Activated naive CD4-positive, alpha-beta T cell treated with anti-CD3 and anti-CD28 coated beads, Interleukin-2, amount 10 ng/mL, durations not matched to agents 7 days and 5 days (primary cell): ENCODE results near the gene SLC35E1.

Experiments
- CTCF ChIA-PET: fragments of 350-600 bp; sonication (Branson Sonifier 250); formaldehyde crosslinking; loops from one replicate; lab custom pipeline; 2021; ENCODE audit warnings: antibody characterized with exemption; lab: Charles Lee
- DNase-seq: peaks from one replicate; pipeline ENCODE4 v3.0.0-alpha.2; 2020
- H3K27ac Mint-ChIP-seq: one replicate; pipeline ENCODE4 v1.8.0; 2021; ENCODE audit warnings: mild to moderate bottlenecking, moderate library complexity, mixed read lengths
- H3K27me3 Mint-ChIP-seq: one replicate; pipeline ENCODE4 v1.8.0; 2021; ENCODE audit warnings: mild to moderate bottlenecking, mixed read lengths
- H3K36me3 Mint-ChIP-seq: one replicate; pipeline ENCODE4 v1.8.0; 2021; ENCODE audit warnings: mixed read lengths
- H3K4me1 Mint-ChIP-seq: one replicate; pipeline ENCODE4 v1.8.0; 2021; ENCODE audit warnings: mixed read lengths
- H3K4me3 Mint-ChIP-seq: one replicate; pipeline ENCODE4 v1.8.0; 2021; ENCODE audit warnings: mild to moderate bottlenecking, moderate library complexity, mixed read lengths
- H3K9me3 Mint-ChIP-seq: one replicate; pipeline ENCODE4 v1.8.0; 2021; ENCODE audit warnings: mixed read lengths

SLC35E1 gene

GRCh38 chr19:16572332-16573211, at the start of gene SLC35E1:
Gene SLC35E1 (minus strand): TSS chr19:16572415. CDS start chr19:16572364, 51 bp downstream.
- H3K27me3 Mint-ChIP-seq, result no peaks in the 10 kb centered on the region
- H3K4me3 Mint-ChIP-seq, result peak within 1 kb of the TSS; percentile 92
- H3K9me3 Mint-ChIP-seq, result no peaks in the 10 kb centered on the region
- CTCF ChIA-PET, result interaction anchor here (1.8 to 2.5 kb wide), 3 partner anchors 10 to 15 kb away, joined by 6 to 11 read pairs (median 8); no protein-coding TSS in a partner anchor
- DNase-seq, result peak; percentile 94
- H3K27ac Mint-ChIP-seq, result peak within 1 kb of the TSS; percentile 92
- peaks cover 54% of the 10 kb centered on the region for H3K36me3 Mint-ChIP-seq
- peaks cover 65% of the 10 kb centered on the region for H3K4me1 Mint-ChIP-seq

GRCh38 chr19:16621165-16621800, 49.1 kb upstream of the SLC35E1 start:
- H3K9me3 Mint-ChIP-seq, result no peaks in the 10 kb centered on the region
- H3K4me1 Mint-ChIP-seq, result peaks cover 36% of the 10 kb centered on the region
- CTCF ChIA-PET, result no interaction called here
- H3K27me3 Mint-ChIP-seq, result no peaks in the 10 kb centered on the region
- no peak overlapping the region for H3K4me3 Mint-ChIP-seq
- H3K36me3 Mint-ChIP-seq, result peaks cover 11% of the 10 kb centered on the region
- peak overlapping the region; percentile 35 for H3K27ac Mint-ChIP-seq
- DNase-seq, result no peak

GRCh38 chr19:16620584-16620983, 48.4 kb upstream of the SLC35E1 start:
- Mint-ChIP-seq H3K4me3 (no peak overlapping the region), H3K27me3 (no peaks in the 10 kb centered on the region), H3K9me3 (no peaks in the 10 kb centered on the region), H3K36me3 (peaks cover 6% of the 10 kb centered on the region), H3K27ac (no peak overlapping the region), H3K4me1 (peaks cover 36% of the 10 kb centered on the region)
- CTCF ChIA-PET, result no interaction called here
- DNase-seq, result no peak

GRCh38 chr19:16620018-16620417, 47.8 kb upstream of the SLC35E1 start:
- Mint-ChIP-seq H3K27me3 (no peaks in the 10 kb centered on the region), H3K4me3 (no peak overlapping the region), H3K27ac (no peak overlapping the region), H3K36me3 (peaks cover 3% of the 10 kb centered on the region), H3K4me1 (peaks cover 36% of the 10 kb centered on the region), H3K9me3 (no peaks in the 10 kb centered on the region)
- CTCF ChIA-PET, result no interaction called here
- no peak for DNase-seq

- Mint-ChIP-seq H3K27me3 (no peaks in the 10 kb centered on the region), H3K27ac (no peak overlapping the region), H3K4me1 (peaks cover 36% of the 10 kb centered on the region), H3K9me3 (no peaks in the 10 kb centered on the region), H3K4me3 (no peak overlapping the region), H3K36me3 (peaks cover 3% of the 10 kb centered on the region)
- no peak for DNase-seq
- CTCF ChIA-PET, result no interaction called here
Observed at GRCh38 chr19:16619457-16619856, 47.2 kb upstream of the SLC35E1 start.

GRCh38 chr19:16618248-16618647, 46.0 kb upstream of the SLC35E1 start:
- Mint-ChIP-seq H3K27me3 (no peaks in the 10 kb centered on the region), H3K4me1 (peaks cover 38% of the 10 kb centered on the region), H3K4me3 (no peak overlapping the region), H3K27ac (no peak overlapping the region), H3K36me3 (peaks cover 2% of the 10 kb centered on the region), H3K9me3 (no peaks in the 10 kb centered on the region)
- CTCF ChIA-PET, result interaction anchor here (1.4 kb wide), 1 partner anchor 8 kb away, joined by 3 read pairs; no protein-coding TSS in a partner anchor
- no peak for DNase-seq

GRCh38 chr19:16615808-16616207, 43.6 kb upstream of the SLC35E1 start:
- H3K27ac Mint-ChIP-seq, result peak overlapping the region; percentile 68
- H3K4me1 Mint-ChIP-seq, result peaks cover 56% of the 10 kb centered on the region
- no peaks in the 10 kb centered on the region for H3K36me3 Mint-ChIP-seq
- H3K27me3 Mint-ChIP-seq, result no peaks in the 10 kb centered on the region
- H3K9me3 Mint-ChIP-seq, result no peaks in the 10 kb centered on the region
- CTCF ChIA-PET, result no interaction called here
- no peak overlapping the region for H3K4me3 Mint-ChIP-seq
- no peak for DNase-seq

- Mint-ChIP-seq H3K4me1 (peaks cover 63% of the 10 kb centered on the region), H3K27ac (peak overlapping the region; percentile 58), H3K36me3 (no peaks in the 10 kb centered on the region), H3K27me3 (no peaks in the 10 kb centered on the region), H3K4me3 (no peak overlapping the region), H3K9me3 (no peaks in the 10 kb centered on the region)
- DNase-seq, result no peak
- CTCF ChIA-PET, result interaction anchor here (0.6 kb wide), 1 partner anchor 638 kb away, joined by 3 read pairs; no protein-coding TSS in a partner anchor
Observed at GRCh38 chr19:16614941-16615340, 42.7 kb upstream of the SLC35E1 start.

- H3K4me1 Mint-ChIP-seq, result peaks cover 66% of the 10 kb centered on the region
- H3K4me3 Mint-ChIP-seq, result no peak overlapping the region
- no peak overlapping the region for H3K27ac Mint-ChIP-seq
- H3K27me3 Mint-ChIP-seq, result no peaks in the 10 kb centered on the region
- no peaks in the 10 kb centered on the region for H3K36me3 Mint-ChIP-seq
- no peaks in the 10 kb centered on the region for H3K9me3 Mint-ChIP-seq
- no peak for DNase-seq
- CTCF ChIA-PET, result interaction anchor here (0.6 to 1.0 kb wide), 2 partner anchors 86 to 109 kb away, joined by 3 read pairs; no protein-coding TSS in a partner anchor
Observed at GRCh38 chr19:16613841-16614240, 41.6 kb upstream of the SLC35E1 start.

GRCh38 chr19:16612636-16613035, 40.4 kb upstream of the SLC35E1 start:
- no peak overlapping the region for H3K4me3 Mint-ChIP-seq
- no peak overlapping the region for H3K27ac Mint-ChIP-seq
- DNase-seq, result no peak
- peaks cover 69% of the 10 kb centered on the region for H3K4me1 Mint-ChIP-seq
- no peaks in the 10 kb centered on the region for H3K27me3 Mint-ChIP-seq
- CTCF ChIA-PET, result interaction anchor here (1.0 to 1.3 kb wide), 3 partner anchors 12 to 70 kb away, joined by 3 to 5 read pairs (median 4); no protein-coding TSS in a partner anchor
- peaks cover 2% of the 10 kb centered on the region for H3K36me3 Mint-ChIP-seq
- H3K9me3 Mint-ChIP-seq, result no peaks in the 10 kb centered on the region

- CTCF ChIA-PET, result no interaction called here
Observed at GRCh38 chr19:16611121-16611520, 38.9 kb upstream of the SLC35E1 start.

GRCh38 chr19:16609511-16610200, 37.4 kb upstream of the SLC35E1 start:
- Mint-ChIP-seq H3K4me1 (peaks cover 45% of the 10 kb centered on the region), H3K27ac (peak overlapping the region; percentile 51), H3K9me3 (no peaks in the 10 kb centered on the region), H3K36me3 (peaks cover 2% of the 10 kb centered on the region), H3K27me3 (no peaks in the 10 kb centered on the region), H3K4me3 (no peak overlapping the region)
- CTCF ChIA-PET, result no interaction called here
- no peak for DNase-seq

More at GRCh38 chr19:16611121-16611520, 38.9 kb upstream of the SLC35E1 start:
- Mint-ChIP-seq H3K4me3 (no peak overlapping the region), H3K27me3 (no peaks in the 10 kb centered on the region), H3K36me3 (peaks cover 2% of the 10 kb centered on the region), H3K9me3 (no peaks in the 10 kb centered on the region), H3K4me1 (peaks cover 59% of the 10 kb centered on the region), H3K27ac (no peak overlapping the region)
- no peak for DNase-seq

- CTCF ChIA-PET, result no interaction called here
- Mint-ChIP-seq H3K27me3 (no peaks in the 10 kb centered on the region), H3K36me3 (peaks cover 2% of the 10 kb centered on the region), H3K4me1 (peaks cover 37% of the 10 kb centered on the region), H3K9me3 (no peaks in the 10 kb centered on the region), H3K4me3 (no peak overlapping the region), H3K27ac (peak overlapping the region; percentile 64)
- no peak for DNase-seq
Observed at GRCh38 chr19:16608290-16608739, 36.1 kb upstream of the SLC35E1 start.

GRCh38 chr19:16607819-16608218, 35.6 kb upstream of the SLC35E1 start:
- no peak for DNase-seq
- CTCF ChIA-PET, result no interaction called here
- H3K27ac Mint-ChIP-seq, result no peak overlapping the region
- no peaks in the 10 kb centered on the region for H3K27me3 Mint-ChIP-seq
- no peak overlapping the region for H3K4me3 Mint-ChIP-seq
- no peaks in the 10 kb centered on the region for H3K9me3 Mint-ChIP-seq
- peaks cover 37% of the 10 kb centered on the region for H3K4me1 Mint-ChIP-seq
- H3K36me3 Mint-ChIP-seq, result peaks cover 2% of the 10 kb centered on the region
